SU-DHL-6 (cell line): ENCODE data around the gene RASSF1.

Experiments
- H2AFZ ChIP-seq: fragments of 200-600 bp; sonication (generic); 2 replicates; pipeline ENCODE4 v1.6.1; 2014; ENCODE audit warnings: low read depth, mild to moderate bottlenecking, moderate library complexity, mixed read lengths, antibody characterized with exemption, low read length; ENCODE audit not compliant: severe bottlenecking
- H3F3A ChIP-seq: fragments of 200-600 bp; shearing (Covaris generic); 2 replicates; pipeline ENCODE4 v1.6.0; 2016; ENCODE audit warnings: antibody characterized with exemption, mild to moderate bottlenecking; ENCODE audit not compliant: insufficient read depth
- H3K27ac ChIP-seq: fragments of 200-600 bp; sonication (generic); 2 replicates; pipeline ENCODE4 v1.5.1; 2016; ENCODE audit warnings: low read depth, mild to moderate bottlenecking, low read length, moderate library complexity, mixed read lengths
- H3K27me3 ChIP-seq: fragments of 200-600 bp; sonication (generic), shearing (Covaris generic); 2 replicates; pipeline ENCODE4 v1.6.0; 2014; ENCODE audit warnings: mild to moderate bottlenecking, low read length
- H3K36me3 ChIP-seq: fragments of 200-600 bp; sonication (generic); 2 replicates; pipeline ENCODE4 v1.6.1; 2014; ENCODE audit warnings: mild to moderate bottlenecking, low read length, mixed read lengths
- H3K4me2 ChIP-seq: fragments of 300-600, 200-600 bp; shearing (Covaris generic), sonication (generic); 2 replicates; pipeline ENCODE4 v1.6.0; 2014; ENCODE audit warnings: low read length, low read depth, mild to moderate bottlenecking; ENCODE audit not compliant: poor library complexity, severe bottlenecking
- H3K4me3 ChIP-seq: fragments of 200-600 bp; sonication (generic); 2 replicates; pipeline ENCODE4 v1.5.1; 2014; ENCODE audit warnings: antibody characterized with exemption, low read length, mild to moderate bottlenecking, mixed read lengths; ENCODE audit not compliant: insufficient read depth, poor library complexity, severe bottlenecking
- H3K79me2 ChIP-seq: fragments of 200-600 bp; sonication (generic); 2 replicates; pipeline ENCODE4 v1.6.1; 2014; ENCODE audit warnings: mild to moderate bottlenecking, low read length, moderate library complexity; ENCODE audit not compliant: insufficient read depth
- H3K9ac ChIP-seq: fragments of 200-600 bp; sonication (generic); 2 replicates; pipeline ENCODE4 v1.7.0; 2014; ENCODE audit warnings: mild to moderate bottlenecking, low read length
- H3K9me2 ChIP-seq: fragments of 200-600 bp; sonication (generic); replicated peaks from 2 replicates; pipeline ENCODE4 v1.6.1; 2014; ENCODE audit warnings: low read length; ENCODE audit not compliant: insufficient read depth
- H3K9me3 ChIP-seq: fragments of 200-600 bp; sonication (generic); 2 replicates; pipeline ENCODE4 v1.6.1; 2014; ENCODE audit warnings: low read length, mixed read lengths; ENCODE audit not compliant: insufficient read depth
- H4K20me1 ChIP-seq: fragments of 200-600 bp; sonication (generic); 2 replicates; pipeline ENCODE4 v1.6.1; 2014; ENCODE audit warnings: low read depth, mild to moderate bottlenecking, antibody characterized with exemption, low read length, moderate library complexity, mixed read lengths
- CTCF ChIP-seq: fragments of 200-600 bp; sonication (generic); IDR thresholded peaks from one replicate; pipeline ENCODE4 v1.5.1; 2017; ENCODE audit warnings: antibody characterized with exemption, mild to moderate bottlenecking, low read length, moderate library complexity; ENCODE audit not compliant: insufficient read depth, poor library complexity, severe bottlenecking
- EZH2phosphoT487 ChIP-seq: fragments of 200-600 bp; sonication (generic), shearing (Covaris generic); conservative IDR thresholded peaks from 2 replicates; pipeline ENCODE4 v1.6.1; 2018; ENCODE audit warnings: mild to moderate bottlenecking, antibody characterized with exemption, low read length, moderate library complexity, mixed read lengths

The RASSF1 gene

GRCh38 chr3:50330330-50330729 lies 10.3 kb downstream of the RASSF1 start:
- Histone ChIP-seq H3K27ac (no peak overlapping the region), H3K9ac (no peak overlapping the region), H3F3A (peaks cover 12% of the 10 kb centered on the region), H3K36me3 (peaks cover 6% of the 10 kb centered on the region; the same call in 1 of the 2 replicates), H3K4me3 (no peak overlapping the region), H3K4me2 (no peak overlapping the region), H3K27me3 (no peaks in the 10 kb centered on the region), H2AFZ (no peak overlapping the region), H3K9me3 (no peaks in the 10 kb centered on the region), H3K79me2 (peaks cover 36% of the 10 kb centered on the region), H4K20me1 (no peaks in the 10 kb centered on the region), H3K9me2 (no peaks in the 10 kb centered on the region)
- TF ChIP-seq EZH2phosphoT487 (no peak), CTCF (no peak)

GRCh38 chr3:50327943-50328691 lies 12.5 kb downstream of the RASSF1 start, which contains the start of gene TUSC2:
TSS of gene TUSC2 (minus strand) at chr3:50328223. CDS start at chr3:50328099, 124 bp downstream.
- Histone ChIP-seq H3K27ac (peak within 1 kb of the TSS; percentile 33), H3K4me2 (peak within 1 kb of the TSS; percentile 70), H3K36me3 (peaks cover 6% of the 10 kb centered on the region; the same call in 1 of the 2 replicates), H3K9me2 (no peaks in the 10 kb centered on the region), H3K79me2 (peaks cover 15% of the 10 kb centered on the region), H2AFZ (peak within 1 kb of the TSS; percentile 17), H4K20me1 (no peaks in the 10 kb centered on the region), H3F3A (peaks cover 12% of the 10 kb centered on the region), H3K9me3 (no peaks in the 10 kb centered on the region), H3K9ac (peak within 1 kb of the TSS; percentile 91), H3K27me3 (no peaks in the 10 kb centered on the region), H3K4me3 (peak within 1 kb of the TSS; percentile 86)
- no peak for TF ChIP-seq EZH2phosphoT487
- TF ChIP-seq CTCF = no peak

- no peaks in the 10 kb centered on the region for H3K27me3 ChIP-seq
- H3K27ac ChIP-seq = no peak overlapping the region
- H3K4me2 ChIP-seq = peak overlapping the region; percentile 70
- peak overlapping the region; percentile 91 for H3K9ac ChIP-seq
- no peak for TF ChIP-seq EZH2phosphoT487
- no peak for TF ChIP-seq CTCF
- no peak overlapping the region for H2AFZ ChIP-seq
- H3K4me3 ChIP-seq = peak overlapping the region; percentile 86
- H3K9me3 ChIP-seq = no peaks in the 10 kb centered on the region
- H3K79me2 ChIP-seq = peaks cover 13% of the 10 kb centered on the region
- peaks cover 12% of the 10 kb centered on the region for H3F3A ChIP-seq
- no peaks in the 10 kb centered on the region for H4K20me1 ChIP-seq
- peaks cover 6% of the 10 kb centered on the region; the same call in 1 of the 2 replicates for H3K36me3 ChIP-seq
- H3K9me2 ChIP-seq = no peaks in the 10 kb centered on the region
These were observed 13.5 kb downstream of the RASSF1 start for GRCh38 chr3:50327129-50327528.
